Activated T-cell treated with anti-CD3 and anti-CD28 coated beads, Interleukin-2, amount 50 U/mL, for 72 hours (primary cell): ENCODE results near the gene KRTAP9-1. TPM values are rescaled to one million over a fixed set of nuclear protein-coding genes. Genes with fewer than 3 reads are reported as not detected.
"Not testable (repeated sequence)": the region's sequence is repeated elsewhere in the genome, so short reads cannot be mapped to it uniquely, and the experiment has no call there.

Experiments used
- ATAC-seq, 2 donors: fragments of 150-1000 bp; cut with Tn5 transposase; replicated peaks in 1 of 2; 2 replicates each; pipeline ENCODE4 v1.10.0; 2021; ENCODE audit warnings: moderate library complexity in 2 of 2, mild to moderate bottlenecking in 1 of 2
- DNase-seq, 2 donors: peaks; one replicate each; pipeline ENCODE4 v3.0.0; 2021 to 2022; ENCODE audit warnings: mixed read lengths in 1 of 2
- H3K27ac Mint-ChIP-seq: one replicate; pipeline ENCODE4 v1.8.0; 2022; ENCODE audit warnings: mild to moderate bottlenecking, moderate library complexity, mixed read lengths
- H3K27me3 Mint-ChIP-seq: one replicate; pipeline ENCODE4 v1.8.0; 2022; ENCODE audit warnings: low read depth, mixed read lengths
- H3K36me3 Mint-ChIP-seq, 2 donors: one replicate each; pipeline ENCODE4 v1.8.0; 2022; ENCODE audit warnings: mixed read lengths in 2 of 2, mild to moderate bottlenecking in 1 of 2; ENCODE audit not compliant: insufficient read depth in 2 of 2
- H3K4me1 Mint-ChIP-seq: one replicate; pipeline ENCODE4 v1.8.0; 2022; ENCODE audit warnings: low read depth, mixed read lengths
- H3K4me3 Mint-ChIP-seq, 2 donors: one replicate each; pipeline ENCODE4 v1.8.0; 2022; ENCODE audit warnings: mild to moderate bottlenecking in 2 of 2, mixed read lengths in 2 of 2, moderate library complexity in 2 of 2
- H3K9me3 Mint-ChIP-seq, 2 donors: one replicate each; pipeline ENCODE4 v1.8.0; 2022; ENCODE audit warnings: mixed read lengths in 2 of 2
- total RNA-seq, 2 donors: library from RNA; stranded (reverse); gene quantifications; one replicate each; pipeline ENCODE4 v1.2.3, GENCODE V29; 2022

Gene KRTAP9-1
- total RNA-seq, 2 donors from 2014 or later: not detected

DNA sequence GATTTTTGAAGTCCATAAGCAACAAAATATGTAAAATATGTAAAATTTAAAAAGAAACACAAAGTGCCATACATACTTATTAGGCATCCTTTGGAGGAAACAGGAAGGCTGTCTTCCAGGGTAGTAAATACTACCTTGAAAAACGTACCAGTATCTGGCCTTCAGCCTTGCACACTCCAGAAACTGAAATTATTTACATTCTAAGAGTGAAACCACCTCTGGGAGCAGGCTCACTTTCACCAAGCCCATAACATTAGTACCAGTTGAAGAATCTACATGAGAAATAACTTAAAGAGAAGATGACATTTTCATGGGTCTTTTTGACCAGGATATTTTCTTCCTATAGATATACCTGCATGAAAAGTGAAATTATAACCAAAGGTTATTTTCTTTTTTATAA is 6.4 kb downstream of the KRTAP9-1 start:
- peaks cover 3 to 7% of the 10 kb centered on the region in 2 donors for H3K9me3 Mint-ChIP-seq
- DNase-seq (no peak), ATAC-seq (no peak)
- H3K4me3 Mint-ChIP-seq: no peak overlapping the region
- no peaks in the 10 kb centered on the region for H3K4me1 Mint-ChIP-seq
- H3K27ac Mint-ChIP-seq: no peak overlapping the region
- no peaks in the 10 kb centered on the region for H3K27me3 Mint-ChIP-seq
- H3K36me3 Mint-ChIP-seq: peaks cover 0 to 2% of the 10 kb centered on the region in 2 donors

GRCh38 chr17:41199421-41200078 is 9.9 kb downstream of the KRTAP9-1 start:
- Mint-ChIP-seq H3K4me3 (no peak overlapping the region), H3K27me3 (no peaks in the 10 kb centered on the region), H3K4me1 (no peaks in the 10 kb centered on the region), H3K36me3 (no peaks in the 10 kb centered on the region), H3K9me3 (peaks cover 0 to 3% of the 10 kb centered on the region in 2 donors), H3K27ac (no peak overlapping the region)
- ATAC-seq (no peak), DNase-seq (no peak)

DNA sequence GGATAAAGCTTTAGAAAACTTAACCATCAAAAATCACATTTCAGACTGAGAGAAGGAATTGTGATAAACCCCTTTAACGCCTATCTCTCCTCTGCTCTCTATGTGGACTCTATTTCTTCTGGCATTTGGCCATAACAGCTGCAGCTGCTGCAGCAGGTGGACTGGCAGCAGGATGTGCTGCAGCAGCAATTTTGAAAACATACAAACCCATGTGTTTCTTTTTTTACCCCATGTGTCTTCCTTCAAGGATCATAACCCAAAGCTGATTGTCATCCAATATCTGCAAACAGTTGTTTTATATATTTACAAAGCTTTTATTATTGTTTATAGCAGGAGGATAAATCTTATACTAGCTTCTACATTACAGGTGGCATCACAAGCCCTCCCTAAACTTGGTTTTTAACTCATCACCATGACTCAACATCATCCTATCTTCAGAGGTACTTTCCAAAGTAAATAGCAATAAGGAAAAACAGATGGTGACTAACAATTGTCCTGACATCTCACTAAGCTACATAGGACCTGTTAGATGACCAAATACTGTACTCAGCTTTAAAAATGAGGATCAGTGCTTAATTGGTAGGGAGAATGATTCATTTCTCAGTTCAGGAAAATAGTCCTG is 22.3 kb downstream of the KRTAP9-1 start:
- ATAC-seq (peak; percentile 55 to 81), DNase-seq (no peak)
- Mint-ChIP-seq H3K9me3 (peaks cover 0 to 1% of the 10 kb centered on the region in 2 donors), H3K4me1 (peaks cover 7% of the 10 kb centered on the region), H3K27ac (no peak overlapping the region), H3K36me3 (no peaks in the 10 kb centered on the region), H3K27me3 (peaks cover 7% of the 10 kb centered on the region), H3K4me3 (no peak overlapping the region)

DNA sequence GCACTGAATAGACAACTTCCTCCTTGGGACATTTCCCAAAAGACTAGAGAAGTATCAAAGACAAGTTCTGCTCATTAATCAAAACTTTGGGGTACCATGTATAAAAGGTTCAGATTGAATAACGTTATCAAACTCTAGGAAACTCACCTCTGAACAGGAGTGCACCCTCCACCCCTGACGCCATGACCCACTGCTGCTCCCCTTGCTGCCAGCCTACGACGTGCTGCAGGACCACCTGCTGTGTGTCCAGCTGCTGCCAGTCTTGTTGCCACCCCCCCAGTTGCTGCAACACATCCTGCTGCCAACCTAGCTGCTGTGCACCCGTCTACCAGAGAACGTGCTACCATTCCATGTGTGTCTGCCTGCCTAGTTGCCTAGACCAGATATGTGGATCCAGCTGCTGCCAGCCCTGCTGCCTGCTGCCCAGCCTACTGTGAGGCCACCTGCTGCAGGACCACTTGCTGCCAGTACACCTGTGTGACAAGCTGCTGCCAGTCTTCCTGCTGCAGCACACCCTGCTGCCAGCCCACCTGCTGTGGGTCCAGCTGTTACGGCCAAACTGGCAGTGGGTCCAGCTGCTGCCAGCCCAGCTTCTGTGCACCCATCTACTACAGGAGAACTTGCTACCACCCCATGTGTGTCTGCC is 23.0 kb downstream of the KRTAP9-1 start:
- Mint-ChIP-seq H3K27ac (no peak overlapping the region), H3K4me1 (peaks cover 7% of the 10 kb centered on the region), H3K9me3 (peaks cover 0 to 1% of the 10 kb centered on the region in 2 donors), H3K27me3 (peaks cover 7% of the 10 kb centered on the region), H3K4me3 (no peak overlapping the region), H3K36me3 (no peaks in the 10 kb centered on the region)
- DNase-seq (no peak), ATAC-seq (no peak)

DNA sequence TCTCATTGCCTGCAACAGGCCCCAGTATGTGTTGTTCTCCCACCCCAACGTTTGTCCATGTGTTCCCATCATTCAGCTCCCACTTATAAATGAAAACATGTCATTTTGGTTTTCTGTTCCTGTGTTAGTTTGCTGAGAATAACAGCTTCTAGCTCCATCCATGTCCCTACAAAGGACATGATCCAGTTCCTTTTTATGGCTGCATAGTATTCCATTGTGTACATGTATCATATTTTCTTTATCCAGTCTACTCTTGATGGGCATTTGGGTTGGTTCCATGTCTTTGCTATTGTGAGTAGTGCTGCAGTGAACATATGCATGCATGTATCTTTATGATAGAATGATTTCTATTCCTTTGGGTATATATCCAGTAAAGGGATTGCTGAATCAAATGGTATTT is 26.0 kb downstream of the KRTAP9-1 start:
- no peak for DNase-seq
- H3K4me1 Mint-ChIP-seq: peaks cover 7% of the 10 kb centered on the region
- no peak overlapping the region for H3K27ac Mint-ChIP-seq
- H3K27me3 Mint-ChIP-seq: no peaks in the 10 kb centered on the region
- no peak overlapping the region for H3K4me3 Mint-ChIP-seq
- ATAC-seq: no peak
- no peaks in the 10 kb centered on the region for H3K36me3 Mint-ChIP-seq
- peaks cover 2 to 3% of the 10 kb centered on the region in 2 donors for H3K9me3 Mint-ChIP-seq

DNA sequence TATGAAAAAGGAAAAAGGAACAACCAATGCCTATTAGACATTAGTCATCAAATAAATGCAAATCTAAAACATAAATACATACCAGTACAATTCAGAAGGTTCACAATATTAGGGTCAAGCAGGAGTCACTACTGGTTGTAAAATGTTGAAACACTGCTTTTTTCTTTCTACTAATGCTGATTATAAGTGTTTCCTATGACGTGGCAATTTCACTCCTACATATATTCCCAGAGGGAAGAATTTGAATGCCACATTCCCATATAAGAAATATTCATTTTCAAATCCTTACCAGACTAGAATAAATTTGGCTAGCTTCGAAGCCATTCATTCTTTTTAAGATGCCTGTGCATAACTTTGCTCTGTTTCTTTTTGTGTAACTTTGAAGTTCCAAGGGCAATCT is 34.1 kb downstream of the KRTAP9-1 start:
- Mint-ChIP-seq H3K27me3 (peaks cover 4% of the 10 kb centered on the region), H3K27ac (no peak overlapping the region), H3K4me1 (no peaks in the 10 kb centered on the region), H3K36me3 (no peaks in the 10 kb centered on the region), H3K4me3 (no peak overlapping the region), H3K9me3 (peaks cover 2 to 3% of the 10 kb centered on the region in 2 donors)
- DNase-seq (no peak), ATAC-seq (no peak)

DNA sequence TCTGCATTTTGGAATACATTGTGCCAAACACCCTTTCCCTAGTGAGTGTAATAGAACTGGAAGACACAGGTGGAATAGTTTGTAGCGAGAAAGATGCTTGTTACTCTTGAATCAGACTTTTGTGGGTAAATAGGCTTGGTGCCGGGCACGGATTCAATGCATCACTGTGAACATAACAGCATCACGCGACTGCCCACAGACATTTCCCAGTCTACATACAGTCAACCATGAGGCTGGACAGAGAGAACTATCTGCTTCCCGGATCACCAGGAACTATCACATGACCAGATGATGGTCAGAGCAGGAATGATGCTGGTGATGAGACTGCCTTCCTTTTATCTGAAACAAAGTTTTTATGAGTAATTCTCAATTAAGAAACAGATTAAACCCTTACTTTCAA is 36.4 kb downstream of the KRTAP9-1 start:
- no peak overlapping the region for H3K27ac Mint-ChIP-seq
- H3K4me1 Mint-ChIP-seq: no peaks in the 10 kb centered on the region
- peaks cover 4% of the 10 kb centered on the region for H3K27me3 Mint-ChIP-seq
- no peak overlapping the region for H3K4me3 Mint-ChIP-seq
- ATAC-seq: no peak
- H3K36me3 Mint-ChIP-seq: no peaks in the 10 kb centered on the region
- H3K9me3 Mint-ChIP-seq: no peaks in the 10 kb centered on the region
- no peak for DNase-seq

- not testable (repeated sequence) for H3K4me3 Mint-ChIP-seq, H3K9me3 Mint-ChIP-seq, DNase-seq, H3K27ac Mint-ChIP-seq, H3K27me3 Mint-ChIP-seq, H3K36me3 Mint-ChIP-seq, H3K4me1 Mint-ChIP-seq, ATAC-seq
These were observed 37.0 kb downstream of the KRTAP9-1 start, which contains the start of gene KRTAP9-2 for GRCh38 chr17:41226598-41227095. Gene KRTAP9-2, plus strand, starts transcription at chr17:41226648. Its CDS starts 7 bp downstream, at chr17:41226655.

- no peaks in the 10 kb centered on the region for H3K9me3 Mint-ChIP-seq
- H3K27me3 Mint-ChIP-seq: peaks cover 20% of the 10 kb centered on the region
- no peak for ATAC-seq
- H3K27ac Mint-ChIP-seq: no peak overlapping the region
- H3K4me1 Mint-ChIP-seq: no peaks in the 10 kb centered on the region
- no peak for DNase-seq
- no peaks in the 10 kb centered on the region for H3K36me3 Mint-ChIP-seq
- H3K4me3 Mint-ChIP-seq: no peak overlapping the region
These were observed 40.4 kb downstream of the KRTAP9-1 start for GRCh38 chr17:41230094-41230493.

DNA sequence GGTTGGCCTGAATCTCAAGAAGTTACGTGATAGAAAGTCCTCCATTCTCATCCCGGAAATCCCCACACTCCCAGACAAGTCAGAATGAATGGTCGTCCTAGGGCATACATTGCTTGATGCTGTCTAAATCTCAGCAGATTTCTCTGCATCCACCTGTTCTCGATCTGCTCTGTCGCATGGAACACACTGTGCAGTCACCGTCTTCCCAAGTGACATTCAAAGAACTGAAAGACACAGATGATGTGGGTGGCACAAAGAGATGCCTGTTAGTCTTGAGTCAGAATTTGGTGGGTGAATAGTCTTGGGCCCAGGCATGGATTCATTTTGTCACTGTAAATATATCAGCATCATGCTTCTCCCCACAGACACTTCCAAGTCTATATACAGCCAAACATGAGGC is 42.0 kb downstream of the KRTAP9-1 start:
- Mint-ChIP-seq H3K27me3 (peaks cover 25% of the 10 kb centered on the region), H3K4me1 (no peaks in the 10 kb centered on the region), H3K36me3 (no peaks in the 10 kb centered on the region), H3K9me3 (no peaks in the 10 kb centered on the region), H3K4me3 (no peak overlapping the region), H3K27ac (no peak overlapping the region)
- ATAC-seq (no peak), DNase-seq (no peak)

DNA sequence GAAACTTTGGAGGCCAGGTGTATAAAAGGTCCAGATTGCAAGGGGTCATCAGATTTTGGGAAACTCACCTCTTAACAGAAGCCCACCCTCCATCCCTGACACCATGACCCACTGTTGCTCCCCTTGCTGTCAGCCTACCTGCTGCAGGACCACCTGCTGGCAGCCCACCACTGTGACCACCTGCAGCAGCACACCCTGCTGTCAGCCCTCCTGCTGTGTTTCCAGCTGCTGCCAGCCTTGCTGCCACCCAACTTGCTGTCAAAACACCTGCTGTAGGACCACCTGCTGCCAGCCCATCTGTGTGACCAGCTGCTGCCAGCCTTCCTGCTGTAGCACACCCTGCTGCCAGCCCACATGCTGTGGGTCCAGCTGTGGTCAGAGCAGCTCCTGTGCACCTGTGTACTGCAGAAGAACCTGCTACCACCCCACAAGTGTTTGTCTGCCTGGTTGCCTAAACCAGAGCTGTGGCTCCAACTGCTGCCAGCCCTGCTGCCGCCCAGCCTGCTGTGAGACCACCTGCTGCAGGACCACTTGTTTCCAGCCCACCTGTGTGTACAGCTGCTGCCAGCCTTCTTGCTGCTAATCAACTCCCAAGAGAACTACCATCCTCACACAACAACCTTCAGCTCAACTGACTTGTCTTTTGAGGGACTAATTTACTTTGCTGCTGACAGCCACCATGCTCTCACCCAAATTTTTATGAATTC is 42.9 kb downstream of the KRTAP9-1 start, which contains the start of gene KRTAP9-3:
Gene KRTAP9-3 (plus strand): TSS at position 51 of the 707 bp plus-strand sequence. CDS start 53 bp downstream, at position 104.
- not testable (repeated sequence) for H3K4me3 Mint-ChIP-seq, ATAC-seq, H3K27ac Mint-ChIP-seq, DNase-seq, H3K4me1 Mint-ChIP-seq, H3K9me3 Mint-ChIP-seq, H3K36me3 Mint-ChIP-seq
- peaks cover 25% of the 10 kb centered on the region for H3K27me3 Mint-ChIP-seq

DNA sequence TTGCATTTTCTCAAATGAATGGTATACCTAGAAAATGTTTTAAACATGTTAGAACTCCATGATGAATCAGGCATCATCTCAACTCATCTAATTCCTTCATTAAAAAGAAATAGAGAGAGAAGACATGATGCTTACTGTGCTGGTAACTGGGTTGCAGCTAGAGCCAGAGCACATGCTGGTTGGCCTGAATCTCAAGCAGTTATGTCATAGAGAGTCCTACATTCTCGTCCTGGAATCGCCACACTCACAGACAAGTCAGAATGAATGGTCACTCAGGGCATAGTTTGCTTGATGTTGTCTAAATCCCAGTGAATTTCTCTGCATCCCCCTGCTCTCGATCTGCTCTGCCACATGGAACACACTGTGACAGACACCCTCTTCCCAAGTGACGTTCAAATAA is 47.4 kb downstream of the KRTAP9-1 start:
- peaks cover 28% of the 10 kb centered on the region for H3K27me3 Mint-ChIP-seq
- H3K9me3 Mint-ChIP-seq, H3K4me1 Mint-ChIP-seq, DNase-seq, H3K36me3 Mint-ChIP-seq, H3K4me3 Mint-ChIP-seq, ATAC-seq, H3K27ac Mint-ChIP-seq: not testable (repeated sequence)

DNA sequence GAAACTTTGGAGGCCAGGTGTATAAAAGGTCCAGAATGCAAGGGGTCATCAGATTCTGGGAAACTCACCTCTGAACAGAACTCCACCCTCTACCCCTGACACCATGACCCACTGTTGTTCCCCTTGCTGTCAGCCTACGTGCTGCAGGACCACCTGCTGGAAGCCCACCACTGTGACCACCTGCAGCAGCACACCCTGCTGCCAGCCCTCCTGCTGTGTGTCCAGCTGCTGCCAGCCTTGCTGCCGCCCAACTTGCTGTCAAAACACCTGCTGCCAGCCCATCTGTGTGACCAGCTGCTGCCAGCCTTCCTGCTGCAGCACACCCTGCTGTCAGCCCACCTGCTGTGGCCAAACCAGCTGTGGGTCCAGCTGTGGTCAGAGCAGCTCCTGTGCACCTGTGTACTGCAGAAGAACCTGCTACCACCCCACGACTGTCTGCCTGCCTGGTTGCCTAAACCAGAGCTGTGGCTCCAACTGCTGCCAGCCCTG is 48.3 kb downstream of the KRTAP9-1 start, which contains the start of gene KRTAP9-8:
Gene KRTAP9-8 (plus strand): TSS at position 51 of the 489 bp plus-strand sequence. CDS start 53 bp downstream, at position 104.
- not testable (repeated sequence) for ATAC-seq, H3K36me3 Mint-ChIP-seq, H3K9me3 Mint-ChIP-seq, H3K4me3 Mint-ChIP-seq, H3K27ac Mint-ChIP-seq, DNase-seq, H3K4me1 Mint-ChIP-seq
- H3K27me3 Mint-ChIP-seq: peaks cover 25% of the 10 kb centered on the region
